ENCODE data around the gene NUFIP1. TPM values are rescaled to one million over a fixed set of nuclear protein-coding genes. Genes with fewer than 3 reads are reported as not detected.

The NUFIP1 gene
- total and polyA plus RNA-seq, 2 of the 8 experiments (the other 6 are each of a cell fraction or from before 2014, with no cell fraction given): 4.6 to 16.6 TPM

GRCh38 chr13:44895264-44895952 is 93.9 kb downstream of the NUFIP1 start:
- WGBS, 2 experiments (ENCODE audit: extremely low coverage in 1 of 2, insufficient coverage in 1 of 2, insufficient read length in 1 of 2, insufficient replicate concordance in 2 of 2, low coverage in 1 of 2, low lambda C conversion rate in 2 of 2, missing lambda C conversion rate in 1 of 2): 79% methylated on average over 6 of the region's 6 CpGs; no CpG with 5 or more reads in 1 of the 2 experiments
- H3K4me2 ChIP-seq (ENCODE audit: insufficient read depth in 1 of 2, low read depth in 2 of 2, low read length in 2 of 2): no peak overlapping the region
- no peak overlapping the region for H4K5ac ChIP-seq (ENCODE audit: insufficient read length, low read depth, low read length)
- H2BK5ac ChIP-seq (ENCODE audit: low read depth, low read length): no peak overlapping the region
- POLR2A ChIA-PET (ENCODE audit: partially characterized antibody): interaction anchor here (1.0 kb wide), 1 partner anchor 42 kb away, joined by 3 read pairs; no protein-coding TSS in a partner anchor
- no peak overlapping the region for H2AFZ ChIP-seq (ENCODE audit: low read length)
- no peak overlapping the region for H3K14ac ChIP-seq (ENCODE audit: insufficient read length)
- no peak overlapping the region for H3K27ac ChIP-seq (ENCODE audit: low read depth, low read length)
- DNase-seq (ENCODE audit: low read depth in 1 of 2, low spot score in 2 of 2) (no peak), FAIRE-seq (no peak)
- no peak overlapping the region for H2AK5ac ChIP-seq (ENCODE audit: low read depth, low read length)
- H2BK15ac ChIP-seq (ENCODE audit: low read length): no peak overlapping the region
- H4K8ac ChIP-seq (ENCODE audit: extremely low read depth, insufficient read depth, low read length): no peak overlapping the region
- H2BK120ac ChIP-seq (replicated peaks; ENCODE audit: low read depth, low read length): no peak overlapping the region
- no peak overlapping the region for H2BK20ac ChIP-seq (ENCODE audit: low read length)
- no peak overlapping the region for H4K91ac ChIP-seq (replicated peaks; ENCODE audit: insufficient read length, low read length)
- H4K20me1 ChIP-seq (replicated peaks in 1 of 2; ENCODE audit: control insufficient read depth in 1 of 2, insufficient read depth in 2 of 2, low read length in 2 of 2): no peaks in the 10 kb centered on the region
- H3K79me1 ChIP-seq (ENCODE audit: low read depth, low read length): no peaks in the 10 kb centered on the region
- no peaks in the 10 kb centered on the region for H3K4me1 ChIP-seq (replicated peaks in 1 of 4; ENCODE audit: control insufficient read depth in 3 of 4, insufficient read depth in 4 of 4, low read length in 3 of 4)
- H3K36me3 ChIP-seq (ENCODE audit: control insufficient read depth in 2 of 4, insufficient read depth in 4 of 4, low read length in 3 of 4): no peaks in the 10 kb centered on the region
- H3K23me2 ChIP-seq (ENCODE audit: low read depth, low read length): no peaks in the 10 kb centered on the region
- no peak overlapping the region for H3K18ac ChIP-seq (ENCODE audit: extremely low read depth, low read length)
- H3K4ac ChIP-seq (replicated peaks; ENCODE audit: insufficient read length, low read depth, low read length): no peak overlapping the region
- no peak overlapping the region for H3K4me3 ChIP-seq (ENCODE audit: extremely low read depth in 1 of 4, insufficient read depth in 2 of 4, low read depth in 3 of 4, low read length in 4 of 4)
- no peak overlapping the region for H3K23ac ChIP-seq (ENCODE audit: insufficient read length)
- CTCF ChIA-PET (ENCODE audit: partially characterized antibody): interaction anchor here (0.9 to 2.2 kb wide), 4 partner anchors 11 to 222 kb away, joined by 3 to 8 read pairs (median 3); no protein-coding TSS in a partner anchor
- H3K56ac ChIP-seq (replicated peaks; ENCODE audit: insufficient read length, low read depth, low read length): no peak overlapping the region
- H3K9ac ChIP-seq (replicated peaks in 1 of 4; ENCODE audit: extremely low read depth in 1 of 4, low read depth in 3 of 4, low read length in 3 of 4): no peak overlapping the region
- TF ChIP-seq KDM1A (IDR thresholded peaks at IDR 0.05; ENCODE audit: borderline replicate concordance, low read length) (no peak), RNF2 (IDR thresholded peaks at IDR 0.05; ENCODE audit: borderline replicate concordance, low read depth, low read length, missing control alignments, poor library complexity, severe bottlenecking) (no peak), BCL11A (IDR thresholded peaks at IDR 0.05; ENCODE audit: low read depth in 2 of 2, low read length in 2 of 2) (no peak), POU5F1 (IDR thresholded peaks at IDR 0.05; ENCODE audit: low read depth, low read length) (no peak), EGR1 (IDR thresholded peaks at IDR 0.05; ENCODE audit: borderline replicate concordance, low read depth, low read length) (no peak), CREB1 (IDR thresholded peaks at IDR 0.05) (no peak), SP4 (IDR thresholded peaks at IDR 0.05; ENCODE audit: low read length) (no peak), ATF2 (IDR thresholded peaks at IDR 0.05; ENCODE audit: low read length) (no peak), POLR2A (IDR thresholded peaks at IDR 0.05; ENCODE audit: control extremely low read depth in 1 of 2, low read depth in 2 of 2, low read length in 2 of 2) (no peak), CBX8 (IDR thresholded peaks at IDR 0.05; ENCODE audit: borderline replicate concordance, low read depth, low read length) (no peak)
- H3K9me3 ChIP-seq (ENCODE audit: insufficient read depth in 2 of 2, low read depth in 1 of 2, low read length in 1 of 2): no peaks in the 10 kb centered on the region
- H2BK12ac ChIP-seq (ENCODE audit: low read depth, low read length): no peak overlapping the region
- H3K79me2 ChIP-seq (ENCODE audit: control insufficient read depth in 1 of 2, insufficient read depth in 2 of 2, low read length in 2 of 2): no peaks in the 10 kb centered on the region
- no peaks in the 10 kb centered on the region for H3K27me3 ChIP-seq (replicated peaks in 1 of 4; ENCODE audit: control insufficient read depth in 3 of 4, extremely low read depth in 1 of 4, insufficient read depth in 3 of 4, low read length in 3 of 4)
